ENCODE data around the gene NDUFV3. TPM values are rescaled to one million over a fixed set of nuclear protein-coding genes. Genes with fewer than 3 reads are reported as not detected.
A peak's percentile ranks its signal among the peaks of the same experiment; 100 is the strongest.

NDUFV3 gene
- total and polyA plus RNA-seq, 10 donors, result 12.0 to 38.8 (median 35.1) TPM

DNA sequence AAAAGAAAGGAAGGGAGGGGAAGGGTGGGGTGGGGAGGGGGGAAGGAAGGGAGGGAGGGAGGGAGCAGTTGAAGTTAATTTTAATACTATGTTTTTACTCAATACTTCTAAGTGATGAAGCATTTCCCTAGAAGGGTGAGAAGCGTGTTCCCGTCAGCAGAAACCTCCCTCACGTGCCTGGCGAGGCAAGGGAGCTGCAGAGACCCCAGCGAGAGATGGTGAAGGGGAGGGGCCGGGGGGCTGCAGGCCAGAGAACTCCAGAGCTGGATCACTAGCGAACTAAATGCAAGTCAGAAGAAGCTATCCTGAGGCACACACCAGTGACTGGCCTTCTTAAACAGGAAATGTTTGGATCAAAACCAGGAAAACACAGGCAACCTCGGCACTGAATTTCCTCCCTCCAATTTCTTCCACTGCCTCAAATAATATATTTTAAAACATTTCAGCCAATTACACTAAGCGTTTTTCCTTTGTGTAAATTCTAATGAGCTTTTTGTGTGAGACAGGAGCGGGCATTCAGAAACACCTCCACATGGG lies 31.7 kb upstream of the NDUFV3 start:
- intact Hi-C loops (cut with DNase I; ENCODE audit: low total_unique reads), result no loop called here
- Histone ChIP-seq H3K9me3 (no peaks in the 10 kb centered on the region), H3K27ac (peak overlapping the region in 5 of 8 donors; percentile 14 to 62 (median 46)), H3K4me1 (peaks cover 0 to 30% (median 11%) of the 10 kb centered on the region in 6 donors), H3K27me3 (replicated peaks in 1 of 7) (no peaks in the 10 kb centered on the region), H3K4me3 (peak overlapping the region in 1 of 8 donors; percentile 27), H3K36me3 (peaks cover 2 to 97% (median 65%) of the 10 kb centered on the region in 6 donors)
- 72 to 78% (median 75%) methylated on average over 10 of the region's 10 CpGs for WGBS, 5 donors
- DNase-seq, result no peak
- TF ChIP-seq POLR2A (IDR thresholded peaks at IDR 0.05) (no peak), POLR2AphosphoS5 (IDR thresholded peaks at IDR 0.05) (no peak)
- TF ChIP-seq, protein P1, sequence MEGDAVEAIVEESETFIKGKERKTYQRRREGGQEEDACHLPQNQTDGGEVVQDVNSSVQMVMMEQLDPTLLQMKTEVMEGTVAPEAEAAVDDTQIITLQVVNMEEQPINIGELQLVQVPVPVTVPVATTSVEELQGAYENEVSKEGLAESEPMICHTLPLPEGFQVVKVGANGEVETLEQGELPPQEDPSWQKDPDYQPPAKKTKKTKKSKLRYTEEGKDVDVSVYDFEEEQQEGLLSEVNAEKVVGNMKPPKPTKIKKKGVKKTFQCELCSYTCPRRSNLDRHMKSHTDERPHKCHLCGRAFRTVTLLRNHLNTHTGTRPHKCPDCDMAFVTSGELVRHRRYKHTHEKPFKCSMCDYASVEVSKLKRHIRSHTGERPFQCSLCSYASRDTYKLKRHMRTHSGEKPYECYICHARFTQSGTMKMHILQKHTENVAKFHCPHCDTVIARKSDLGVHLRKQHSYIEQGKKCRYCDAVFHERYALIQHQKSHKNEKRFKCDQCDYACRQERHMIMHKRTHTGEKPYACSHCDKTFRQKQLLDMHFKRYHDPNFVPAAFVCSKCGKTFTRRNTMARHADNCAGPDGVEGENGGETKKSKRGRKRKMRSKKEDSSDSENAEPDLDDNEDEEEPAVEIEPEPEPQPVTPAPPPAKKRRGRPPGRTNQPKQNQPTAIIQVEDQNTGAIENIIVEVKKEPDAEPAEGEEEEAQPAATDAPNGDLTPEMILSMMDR (IDR thresholded peaks at IDR 0.05 in 8 of 11, conservative IDR thresholded peaks at IDR 0.05 in 3 of 11), result no peak

- peaks cover 0 to 32% (median 11%) of the 10 kb centered on the region in 6 donors for H3K4me1 ChIP-seq
- DNase-seq, result no peak
- H3K9me3 ChIP-seq, result no peaks in the 10 kb centered on the region
- 72 to 81% (median 78%) methylated on average over 26 to 29 of the region's 29 CpGs for WGBS, 5 donors
- intact Hi-C loops (cut with DNase I; ENCODE audit: low total_unique reads), result no loop called here
- TF ChIP-seq POLR2AphosphoS5 (IDR thresholded peaks at IDR 0.05) (no peak), POLR2A (IDR thresholded peaks at IDR 0.05) (no peak)
- TF ChIP-seq, protein P1 (IDR thresholded peaks at IDR 0.05 in 8 of 11, conservative IDR thresholded peaks at IDR 0.05 in 3 of 11), result no peak
- peak overlapping the region in 5 of 8 donors; percentile 14 to 62 (median 46) for H3K27ac ChIP-seq
- H3K27me3 ChIP-seq (replicated peaks in 1 of 7), result no peaks in the 10 kb centered on the region
- peak overlapping the region in 1 of 8 donors; percentile 27 for H3K4me3 ChIP-seq
- H3K36me3 ChIP-seq, result peaks cover 2 to 97% (median 61%) of the 10 kb centered on the region in 6 donors
Observed at GRCh38 chr21:42861848-42862400, 31.2 kb upstream of the NDUFV3 start.

- no peaks in the 10 kb centered on the region for H3K27me3 ChIP-seq (replicated peaks in 1 of 7)
- no peak overlapping the region for H3K4me3 ChIP-seq
- H3K9me3 ChIP-seq, result no peaks in the 10 kb centered on the region
- no peak for DNase-seq
- intact Hi-C loops (cut with DNase I; ENCODE audit: low total_unique reads), result no loop called here
- TF ChIP-seq POLR2A (IDR thresholded peaks at IDR 0.05) (no peak), POLR2AphosphoS5 (IDR thresholded peaks at IDR 0.05) (no peak)
- TF ChIP-seq, protein P1 (IDR thresholded peaks at IDR 0.05 in 8 of 11, conservative IDR thresholded peaks at IDR 0.05 in 3 of 11), result no peak
- peaks cover 0 to 32% (median 11%) of the 10 kb centered on the region in 6 donors for H3K4me1 ChIP-seq
- H3K27ac ChIP-seq, result peak overlapping the region in 2 of 8 donors; percentile 56 to 62
- 91 to 94% (median 93%) methylated on average over 19 to 21 of the region's 21 CpGs for WGBS, 5 donors
- peaks cover 2 to 97% (median 57%) of the 10 kb centered on the region in 6 donors for H3K36me3 ChIP-seq
Observed at GRCh38 chr21:42862774-42863503, 30.2 kb upstream of the NDUFV3 start.

GRCh38 chr21:42863504-42863870 lies 29.6 kb upstream of the NDUFV3 start:
- no peak for DNase-seq
- no peak overlapping the region for H3K4me3 ChIP-seq
- H3K36me3 ChIP-seq, result peaks cover 2 to 97% (median 58%) of the 10 kb centered on the region in 6 donors
- H3K9me3 ChIP-seq, result no peaks in the 10 kb centered on the region
- WGBS, 5 donors, result 81 to 91% (median 90%) methylated on average over 13 of the region's 13 CpGs
- H3K27ac ChIP-seq, result no peak overlapping the region
- peaks cover 0 to 32% (median 11%) of the 10 kb centered on the region in 6 donors for H3K4me1 ChIP-seq
- TF ChIP-seq POLR2A (IDR thresholded peaks at IDR 0.05) (no peak), POLR2AphosphoS5 (IDR thresholded peaks at IDR 0.05) (no peak)
- TF ChIP-seq, protein P1 (IDR thresholded peaks at IDR 0.05 in 8 of 11, conservative IDR thresholded peaks at IDR 0.05 in 3 of 11), result no peak
- H3K27me3 ChIP-seq (replicated peaks in 1 of 7), result no peaks in the 10 kb centered on the region
- intact Hi-C loops (cut with DNase I; ENCODE audit: low total_unique reads), result no loop called here

Data from spleen (tissue), 11 donors.